K562 (cell line): Measurements from ENCODE around the gene RPL35. TPM values are rescaled to one million over a fixed set of nuclear protein-coding genes. Genes with fewer than 3 reads are reported as not detected.

Experiments
- BACH1 ChIP-seq: fragments of 200-800 bp; sonication (Bioruptor generic); IDR thresholded peaks from 2 replicates; pipeline ENCODE4 v1.6.1; 2016; ENCODE audit warnings: missing genetic modification characterization, missing compliant biosample characterization
- CBFA2T2 ChIP-seq: fragments of 450-650 bp; conservative IDR thresholded peaks from 2 replicates; pipeline ENCODE4 v1.6.1; 2017; ENCODE audit warnings: mild to moderate bottlenecking
- DACH1 ChIP-seq: fragments of 450-650 bp; IDR thresholded peaks from 2 replicates; pipeline ENCODE4 v1.6.1; 2018; ENCODE audit not compliant: partially characterized antibody
- HNRNPK ChIP-seq: fragments of 200-400 bp; formaldehyde crosslinking; IDR thresholded peaks from one replicate; pipeline ENCODE4 v1.6.1; 2018; ENCODE audit warnings: mild to moderate bottlenecking, low read depth, low read length; ENCODE audit not compliant: poor library complexity, severe bottlenecking
- SIX5 ChIP-seq, 2 experiments: IDR thresholded peaks; 2 replicates each; pipeline ENCODE4 v1.6.1; 2011; ENCODE audit warnings: low read length in 2 of 2, borderline replicate concordance in 1 of 2, low read depth in 1 of 2, mild to moderate bottlenecking in 1 of 2, moderate library complexity in 1 of 2; ENCODE audit not compliant: insufficient read depth in 1 of 2
- TAF9B ChIP-seq: fragments of 450-650 bp; IDR thresholded peaks from 2 replicates; pipeline ENCODE4 v1.6.1; 2018; ENCODE audit warnings: mild to moderate bottlenecking; ENCODE audit not compliant: partially characterized antibody
- TCF3 ChIP-seq: sonication (generic); formaldehyde crosslinking; IDR thresholded peaks from 2 replicates; pipeline ENCODE4 v1.4.0; 2020; ENCODE audit warnings: mild to moderate bottlenecking, missing genetic modification reagents
- YY1 ChIP-seq, 3 experiments: IDR thresholded peaks; 2 replicates each; pipeline ENCODE4 v1.6.1; 2011; ENCODE audit warnings: low read length in 2 of 3, mild to moderate bottlenecking in 2 of 3, moderate library complexity in 2 of 3, borderline replicate concordance in 1 of 3, control low read depth in 1 of 3, low read depth in 1 of 3; ENCODE audit not compliant: insufficient read depth in 3 of 3, insufficient replicate concordance in 2 of 3, control insufficient read depth in 1 of 3, insufficient read length in 1 of 3; ENCODE audit errors: extremely low read depth in 1 of 3
- ZNF217 ChIP-seq: sonication (generic); formaldehyde crosslinking; IDR thresholded peaks from 2 replicates; pipeline ENCODE4 v1.8.0; 2022; ENCODE audit warnings: mild to moderate bottlenecking, missing genetic modification reagents
- ZNF436 ChIP-seq: fragments of 250-450, 450-650 bp; sonication (Bioruptor Pico); formaldehyde crosslinking; IDR thresholded peaks from 2 replicates; pipeline ENCODE4 v1.7.0; 2020; ENCODE audit warnings: mild to moderate bottlenecking
- ZNF830 ChIP-seq: fragments of 250-450 bp; sonication (Bioruptor Pico); IDR thresholded peaks from 2 replicates; pipeline ENCODE4 v1.5.0; 2021; ENCODE audit warnings: mild to moderate bottlenecking
- polyA plus RNA-seq, 8 experiments: library from polyadenylated mRNA; depleted of rRNA in 4 of 8; stranded (reverse) in 5 of 8; unstranded in 3 of 8; fragments of >200 nt; fragmentation: Nextera tagmentation in 2 of 8; fragmentation: Illumina TruSeq in 1 of 8; extraction: Ambion mirVana in 2 of 8; extraction: Trizol in 1 of 8; gene quantifications; 2 replicates each; pipeline versions ENCODE4 v1.2.1 to v1.2.3, GENCODE V29; 2011 to 2014; ENCODE audit warnings: inconsistent platforms in 1 of 8, missing spikeins in 1 of 8
- total RNA-seq, 7 experiments: library from RNA; depleted of rRNA in 6 of 7; stranded (reverse); fragments of >200 nt in 6 of 7; fragmentation: Illumina TruSeq in 2 of 7; extraction: Trizol in 2 of 7; gene quantifications; 2 replicates each; pipeline versions ENCODE4 v1.2.1 to v1.2.3, GENCODE V29; 2011 to 2021; ENCODE audit warnings: low replicate concordance in 1 of 7
- TF ChIP-seq, protein P1 (sequence below): fragments of 200-600 bp; sonication (generic); IDR thresholded peaks from one replicate; pipeline ENCODE4 v1.6.1; 2012; ENCODE audit warnings: mild to moderate bottlenecking, low read depth, low read length, inconsistent platforms
- TF ChIP-seq, protein P2 (sequence below): sonication (generic); formaldehyde crosslinking; IDR thresholded peaks from 2 replicates; pipeline ENCODE4 v1.9.0; 2022; ENCODE audit warnings: mild to moderate bottlenecking, missing genetic modification reagents
- TF ChIP-seq, protein P3 (sequence below): fragments of 250-450 bp; sonication (Bioruptor Pico); IDR thresholded peaks from 2 replicates; pipeline ENCODE4 v1.5.0; 2020; ENCODE audit warnings: mild to moderate bottlenecking, borderline replicate concordance

The RPL35 gene
- total and polyA plus RNA-seq, 9 of the 15 experiments (the other 6 are each of a cell fraction or from before 2014, with no cell fraction given), result 1,755 to 5,101 (median 3,405) TPM

DNA sequence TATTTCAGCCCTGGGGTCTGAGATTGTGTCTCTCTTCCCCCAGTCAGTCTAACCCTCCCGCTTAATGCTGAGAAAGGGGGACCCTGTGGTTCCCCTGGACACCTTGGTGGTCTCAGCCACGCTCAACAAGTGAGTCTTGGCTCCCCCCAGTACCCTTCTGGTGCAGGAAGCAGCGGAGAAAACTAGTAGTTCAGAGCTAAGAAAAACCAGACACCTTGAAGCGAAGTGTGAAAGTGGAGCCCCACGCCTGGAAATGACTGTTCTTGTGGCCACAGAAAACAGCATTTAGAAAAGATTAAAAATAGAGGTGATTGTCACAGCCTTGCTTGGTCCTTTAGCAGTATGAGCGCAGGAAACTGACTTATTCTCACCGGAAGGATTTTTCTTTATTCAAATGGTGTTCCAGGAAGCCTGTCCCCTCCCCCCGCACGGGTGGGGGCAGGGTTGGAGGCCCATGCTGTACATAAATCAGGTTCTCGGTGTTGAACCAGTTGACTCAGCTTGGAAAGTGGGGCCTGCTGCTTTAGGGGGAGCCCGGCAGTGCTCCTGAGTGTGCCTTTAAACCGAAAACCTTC, 8.3 kb upstream of the RPL35 start (continued):
- TF ChIP-seq, protein P1, sequence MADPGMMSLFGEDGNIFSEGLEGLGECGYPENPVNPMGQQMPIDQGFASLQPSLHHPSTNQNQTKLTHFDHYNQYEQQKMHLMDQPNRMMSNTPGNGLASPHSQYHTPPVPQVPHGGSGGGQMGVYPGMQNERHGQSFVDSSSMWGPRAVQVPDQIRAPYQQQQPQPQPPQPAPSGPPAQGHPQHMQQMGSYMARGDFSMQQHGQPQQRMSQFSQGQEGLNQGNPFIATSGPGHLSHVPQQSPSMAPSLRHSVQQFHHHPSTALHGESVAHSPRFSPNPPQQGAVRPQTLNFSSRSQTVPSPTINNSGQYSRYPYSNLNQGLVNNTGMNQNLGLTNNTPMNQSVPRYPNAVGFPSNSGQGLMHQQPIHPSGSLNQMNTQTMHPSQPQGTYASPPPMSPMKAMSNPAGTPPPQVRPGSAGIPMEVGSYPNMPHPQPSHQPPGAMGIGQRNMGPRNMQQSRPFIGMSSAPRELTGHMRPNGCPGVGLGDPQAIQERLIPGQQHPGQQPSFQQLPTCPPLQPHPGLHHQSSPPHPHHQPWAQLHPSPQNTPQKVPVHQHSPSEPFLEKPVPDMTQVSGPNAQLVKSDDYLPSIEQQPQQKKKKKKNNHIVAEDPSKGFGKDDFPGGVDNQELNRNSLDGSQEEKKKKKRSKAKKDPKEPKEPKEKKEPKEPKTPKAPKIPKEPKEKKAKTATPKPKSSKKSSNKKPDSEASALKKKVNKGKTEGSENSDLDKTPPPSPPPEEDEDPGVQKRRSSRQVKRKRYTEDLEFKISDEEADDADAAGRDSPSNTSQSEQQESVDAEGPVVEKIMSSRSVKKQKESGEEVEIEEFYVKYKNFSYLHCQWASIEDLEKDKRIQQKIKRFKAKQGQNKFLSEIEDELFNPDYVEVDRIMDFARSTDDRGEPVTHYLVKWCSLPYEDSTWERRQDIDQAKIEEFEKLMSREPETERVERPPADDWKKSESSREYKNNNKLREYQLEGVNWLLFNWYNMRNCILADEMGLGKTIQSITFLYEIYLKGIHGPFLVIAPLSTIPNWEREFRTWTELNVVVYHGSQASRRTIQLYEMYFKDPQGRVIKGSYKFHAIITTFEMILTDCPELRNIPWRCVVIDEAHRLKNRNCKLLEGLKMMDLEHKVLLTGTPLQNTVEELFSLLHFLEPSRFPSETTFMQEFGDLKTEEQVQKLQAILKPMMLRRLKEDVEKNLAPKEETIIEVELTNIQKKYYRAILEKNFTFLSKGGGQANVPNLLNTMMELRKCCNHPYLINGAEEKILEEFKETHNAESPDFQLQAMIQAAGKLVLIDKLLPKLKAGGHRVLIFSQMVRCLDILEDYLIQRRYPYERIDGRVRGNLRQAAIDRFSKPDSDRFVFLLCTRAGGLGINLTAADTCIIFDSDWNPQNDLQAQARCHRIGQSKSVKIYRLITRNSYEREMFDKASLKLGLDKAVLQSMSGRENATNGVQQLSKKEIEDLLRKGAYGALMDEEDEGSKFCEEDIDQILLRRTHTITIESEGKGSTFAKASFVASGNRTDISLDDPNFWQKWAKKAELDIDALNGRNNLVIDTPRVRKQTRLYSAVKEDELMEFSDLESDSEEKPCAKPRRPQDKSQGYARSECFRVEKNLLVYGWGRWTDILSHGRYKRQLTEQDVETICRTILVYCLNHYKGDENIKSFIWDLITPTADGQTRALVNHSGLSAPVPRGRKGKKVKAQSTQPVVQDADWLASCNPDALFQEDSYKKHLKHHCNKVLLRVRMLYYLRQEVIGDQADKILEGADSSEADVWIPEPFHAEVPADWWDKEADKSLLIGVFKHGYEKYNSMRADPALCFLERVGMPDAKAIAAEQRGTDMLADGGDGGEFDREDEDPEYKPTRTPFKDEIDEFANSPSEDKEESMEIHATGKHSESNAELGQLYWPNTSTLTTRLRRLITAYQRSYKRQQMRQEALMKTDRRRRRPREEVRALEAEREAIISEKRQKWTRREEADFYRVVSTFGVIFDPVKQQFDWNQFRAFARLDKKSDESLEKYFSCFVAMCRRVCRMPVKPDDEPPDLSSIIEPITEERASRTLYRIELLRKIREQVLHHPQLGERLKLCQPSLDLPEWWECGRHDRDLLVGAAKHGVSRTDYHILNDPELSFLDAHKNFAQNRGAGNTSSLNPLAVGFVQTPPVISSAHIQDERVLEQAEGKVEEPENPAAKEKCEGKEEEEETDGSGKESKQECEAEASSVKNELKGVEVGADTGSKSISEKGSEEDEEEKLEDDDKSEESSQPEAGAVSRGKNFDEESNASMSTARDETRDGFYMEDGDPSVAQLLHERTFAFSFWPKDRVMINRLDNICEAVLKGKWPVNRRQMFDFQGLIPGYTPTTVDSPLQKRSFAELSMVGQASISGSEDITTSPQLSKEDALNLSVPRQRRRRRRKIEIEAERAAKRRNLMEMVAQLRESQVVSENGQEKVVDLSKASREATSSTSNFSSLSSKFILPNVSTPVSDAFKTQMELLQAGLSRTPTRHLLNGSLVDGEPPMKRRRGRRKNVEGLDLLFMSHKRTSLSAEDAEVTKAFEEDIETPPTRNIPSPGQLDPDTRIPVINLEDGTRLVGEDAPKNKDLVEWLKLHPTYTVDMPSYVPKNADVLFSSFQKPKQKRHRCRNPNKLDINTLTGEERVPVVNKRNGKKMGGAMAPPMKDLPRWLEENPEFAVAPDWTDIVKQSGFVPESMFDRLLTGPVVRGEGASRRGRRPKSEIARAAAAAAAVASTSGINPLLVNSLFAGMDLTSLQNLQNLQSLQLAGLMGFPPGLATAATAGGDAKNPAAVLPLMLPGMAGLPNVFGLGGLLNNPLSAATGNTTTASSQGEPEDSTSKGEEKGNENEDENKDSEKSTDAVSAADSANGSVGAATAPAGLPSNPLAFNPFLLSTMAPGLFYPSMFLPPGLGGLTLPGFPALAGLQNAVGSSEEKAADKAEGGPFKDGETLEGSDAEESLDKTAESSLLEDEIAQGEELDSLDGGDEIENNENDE, result no peak
- TF ChIP-seq TCF3 (CRISPR knock-in tag) (no peak), SIX5 (IDR thresholded peaks at IDR 0.05; ENCODE audit: borderline replicate concordance in 1 of 2, insufficient read depth in 1 of 2, low read depth in 1 of 2, low read length in 2 of 2) (no peak), ZNF217 (no peak), CBFA2T2 (no peak), YY1 (IDR thresholded peaks at IDR 0.05; ENCODE audit: borderline replicate concordance in 1 of 3, control insufficient read depth in 1 of 3, extremely low read depth in 1 of 3, insufficient read depth in 3 of 3, insufficient read length in 1 of 3, insufficient replicate concordance in 2 of 3, low read depth in 1 of 3, low read length in 2 of 3) (no peak), DACH1 (no peak), TAF9B (no peak), BACH1 (tag) (no peak), HNRNPK (no peak), ZNF830 (CRISPR knock-in tag) (no peak), ZNF436 (CRISPR knock-in tag) (no peak)
- TF ChIP-seq, protein P2, sequence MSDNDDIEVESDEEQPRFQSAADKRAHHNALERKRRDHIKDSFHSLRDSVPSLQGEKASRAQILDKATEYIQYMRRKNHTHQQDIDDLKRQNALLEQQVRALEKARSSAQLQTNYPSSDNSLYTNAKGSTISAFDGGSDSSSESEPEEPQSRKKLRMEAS (CRISPR knock-in tag), result no peak
- TF ChIP-seq, protein P3, sequence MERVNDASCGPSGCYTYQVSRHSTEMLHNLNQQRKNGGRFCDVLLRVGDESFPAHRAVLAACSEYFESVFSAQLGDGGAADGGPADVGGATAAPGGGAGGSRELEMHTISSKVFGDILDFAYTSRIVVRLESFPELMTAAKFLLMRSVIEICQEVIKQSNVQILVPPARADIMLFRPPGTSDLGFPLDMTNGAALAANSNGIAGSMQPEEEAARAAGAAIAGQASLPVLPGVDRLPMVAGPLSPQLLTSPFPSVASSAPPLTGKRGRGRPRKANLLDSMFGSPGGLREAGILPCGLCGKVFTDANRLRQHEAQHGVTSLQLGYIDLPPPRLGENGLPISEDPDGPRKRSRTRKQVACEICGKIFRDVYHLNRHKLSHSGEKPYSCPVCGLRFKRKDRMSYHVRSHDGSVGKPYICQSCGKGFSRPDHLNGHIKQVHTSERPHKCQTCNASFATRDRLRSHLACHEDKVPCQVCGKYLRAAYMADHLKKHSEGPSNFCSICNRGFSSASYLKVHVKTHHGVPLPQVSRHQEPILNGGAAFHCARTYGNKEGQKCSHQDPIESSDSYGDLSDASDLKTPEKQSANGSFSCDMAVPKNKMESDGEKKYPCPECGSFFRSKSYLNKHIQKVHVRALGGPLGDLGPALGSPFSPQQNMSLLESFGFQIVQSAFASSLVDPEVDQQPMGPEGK, result no peak
